ENCODE measurements around the gene SNAPC3. TPM values are rescaled to one million over a fixed set of nuclear protein-coding genes. Genes with fewer than 3 reads are reported as not detected.
"Not testable (repeated sequence)": the region's sequence is repeated elsewhere in the genome, so short reads cannot be mapped to it uniquely, and the experiment has no call there.

SNAPC3 gene
- 10 to 100 TPM; 28.0 to 31.5 TPM for total RNA-seq

DNA sequence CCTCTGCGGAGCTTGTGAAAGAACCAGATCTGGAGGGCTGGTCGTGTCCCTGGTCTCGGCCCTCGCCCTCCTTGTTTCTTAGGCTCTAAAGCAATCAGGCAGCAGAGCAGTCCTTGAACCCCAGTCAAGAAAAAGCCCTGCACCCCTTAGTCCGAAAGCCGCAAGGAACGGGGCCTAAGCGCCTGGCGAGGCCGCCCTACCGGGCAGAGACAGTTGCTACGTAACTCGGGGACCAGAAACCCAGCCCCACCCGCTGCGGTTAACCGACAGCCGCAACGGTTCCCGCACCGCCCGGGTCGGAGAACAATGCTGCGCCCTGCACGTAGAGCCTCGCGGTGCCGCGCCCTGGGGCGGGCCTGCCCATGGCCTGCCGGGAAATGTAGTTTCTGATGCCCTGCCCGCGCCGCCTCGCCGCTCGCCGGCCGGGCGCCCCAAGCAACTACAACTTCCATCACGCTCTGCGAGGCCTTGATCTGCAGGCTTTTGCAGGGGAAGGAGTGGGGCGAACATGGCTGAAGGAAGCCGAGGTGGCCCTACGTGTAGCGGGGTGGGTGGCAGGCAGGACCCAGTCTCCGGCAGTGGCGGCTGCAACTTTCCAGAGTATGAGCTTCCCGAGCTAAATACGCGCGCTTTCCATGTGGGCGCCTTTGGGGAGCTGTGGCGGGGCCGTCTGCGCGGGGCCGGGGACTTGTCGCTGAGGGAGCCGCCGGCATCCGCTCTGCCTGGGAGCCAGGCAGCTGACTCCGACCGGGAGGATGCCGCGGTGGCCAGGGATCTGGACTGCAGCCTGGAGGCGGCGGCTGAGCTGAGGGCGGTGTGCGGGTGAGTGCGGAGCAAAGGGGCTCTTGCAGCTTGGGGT lies at the start of gene SNAPC3:
Gene SNAPC3, plus strand, starts transcription at position 505 of the 859 bp plus-strand sequence. Its CDS starts 4 bp downstream, at position 509.
- DNase-seq, result peak; percentile 94
- ChIA-PET CTCF (interaction anchor here (0.7 to 1.9 kb wide), 5 partner anchors 9 to 110 kb away, joined by 3 to 4 read pairs (median 3); partner anchors contain the start of gene PSIP1), POLR2A (no interaction called here)
- Mint-ChIP-seq H3K4me1 (peaks cover 41% of the 10 kb centered on the region), H3K4me3 (peak within 1 kb of the TSS; percentile 94), H3K27ac (peak within 1 kb of the TSS; percentile 93), H3K36me3 (ENCODE audit: low read depth) (peaks cover 27% of the 10 kb centered on the region), H3K9me3 (no peaks in the 10 kb centered on the region), H3K27me3 (peaks cover 2% of the 10 kb centered on the region)

- Mint-ChIP-seq H3K27ac (no peak overlapping the region), H3K36me3 (ENCODE audit: low read depth) (no peaks in the 10 kb centered on the region), H3K4me3 (no peak overlapping the region), H3K4me1 (no peaks in the 10 kb centered on the region), H3K27me3 (peaks cover 6% of the 10 kb centered on the region), H3K9me3 (no peaks in the 10 kb centered on the region)
- CTCF ChIA-PET, result interaction anchor here (0.6 to 1.2 kb wide), 2 partner anchors 25 to 77 kb away, joined by 3 to 4 read pairs; no protein-coding TSS in a partner anchor
- no peak for DNase-seq
- POLR2A ChIA-PET, result no interaction called here
Measured at GRCh38 chr9:15373881-15374280, 48.8 kb upstream of the SNAPC3 start.

DNA sequence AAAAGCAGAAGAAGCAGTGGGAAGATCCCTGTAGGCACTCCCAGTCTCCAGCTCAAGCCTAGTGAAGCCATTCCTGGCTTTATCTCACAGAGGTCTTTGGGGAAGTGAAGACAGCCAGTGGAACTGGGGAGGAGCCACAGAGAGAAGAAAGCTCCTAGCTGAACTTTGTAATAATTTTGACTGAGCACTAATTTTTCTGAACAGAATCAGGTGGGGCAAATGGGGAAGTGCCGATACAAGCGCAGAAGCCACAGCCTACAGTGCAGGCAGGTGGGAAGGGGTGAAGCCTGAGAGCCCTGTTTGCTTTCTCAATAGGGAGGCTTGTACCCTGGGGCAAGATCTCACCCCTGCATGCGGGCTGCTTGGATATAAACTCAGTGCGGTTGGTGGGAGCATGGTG lies 48.4 kb upstream of the SNAPC3 start:
- H3K27ac Mint-ChIP-seq, result no peak overlapping the region
- POLR2A ChIA-PET, result no interaction called here
- CTCF ChIA-PET, result interaction anchor here (1.2 kb wide), 1 partner anchor 25 kb away, joined by 3 read pairs; no protein-coding TSS in a partner anchor
- no peak for DNase-seq
- H3K36me3 Mint-ChIP-seq (ENCODE audit: low read depth), result no peaks in the 10 kb centered on the region
- H3K4me1 Mint-ChIP-seq, result no peaks in the 10 kb centered on the region
- H3K27me3 Mint-ChIP-seq, result peaks cover 6% of the 10 kb centered on the region
- no peaks in the 10 kb centered on the region for H3K9me3 Mint-ChIP-seq
- H3K4me3 Mint-ChIP-seq, result no peak overlapping the region

DNA sequence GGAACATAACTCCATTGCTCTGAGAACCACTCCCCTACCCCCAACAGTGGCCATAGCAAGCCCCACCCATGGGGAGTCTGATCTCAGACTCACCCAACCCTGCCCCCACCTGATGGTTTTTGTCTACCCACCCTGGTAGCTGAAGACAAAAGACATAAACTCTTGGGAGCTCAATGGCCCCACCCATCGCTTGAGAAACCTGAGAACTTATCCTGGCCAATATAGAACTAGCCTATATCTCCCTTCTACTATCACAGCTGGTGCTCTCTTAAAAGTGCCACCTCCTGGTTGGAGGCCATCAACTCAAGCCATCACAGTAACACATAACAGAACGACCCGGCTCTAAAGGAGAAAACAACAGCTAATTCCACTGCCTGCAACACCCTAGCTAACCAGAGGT lies 47.9 kb upstream of the SNAPC3 start:
- no peaks in the 10 kb centered on the region for H3K9me3 Mint-ChIP-seq
- CTCF ChIA-PET, result interaction anchor here (0.7 kb wide), 1 partner anchor 624 kb away, joined by 3 read pairs; no protein-coding TSS in a partner anchor
- H3K4me1 Mint-ChIP-seq, result no peaks in the 10 kb centered on the region
- H3K27me3 Mint-ChIP-seq, result peaks cover 10% of the 10 kb centered on the region
- H3K36me3 Mint-ChIP-seq (ENCODE audit: low read depth), result no peaks in the 10 kb centered on the region
- no peak overlapping the region for H3K27ac Mint-ChIP-seq
- DNase-seq, result no peak
- POLR2A ChIA-PET, result interaction anchor here (0.6 kb wide), 1 partner anchor 167 kb away, joined by 4 read pairs; no protein-coding TSS in a partner anchor
- no peak overlapping the region for H3K4me3 Mint-ChIP-seq

GRCh38 chr9:15377625-15378540 lies 44.8 kb upstream of the SNAPC3 start:
- DNase-seq, result no peak
- H3K27me3 Mint-ChIP-seq, result peaks cover 17% of the 10 kb centered on the region
- no peak overlapping the region for H3K27ac Mint-ChIP-seq
- no peak overlapping the region for H3K4me3 Mint-ChIP-seq
- ChIA-PET CTCF (interaction anchor here (0.9 kb wide), 1 partner anchor 13 kb away, joined by 3 read pairs; no protein-coding TSS in a partner anchor), POLR2A (no interaction called here)
- H3K36me3 Mint-ChIP-seq (ENCODE audit: low read depth), result no peaks in the 10 kb centered on the region
- H3K9me3 Mint-ChIP-seq, result no peaks in the 10 kb centered on the region
- no peaks in the 10 kb centered on the region for H3K4me1 Mint-ChIP-seq

GRCh38 chr9:15379317-15379716 lies 43.4 kb upstream of the SNAPC3 start:
- H3K4me1 Mint-ChIP-seq; POLR2A ChIA-PET; H3K4me3 Mint-ChIP-seq; H3K9me3 Mint-ChIP-seq; H3K36me3 Mint-ChIP-seq (ENCODE audit: low read depth); H3K27ac Mint-ChIP-seq; DNase-seq: not testable (repeated sequence)
- H3K27me3 Mint-ChIP-seq, result peaks cover 17% of the 10 kb centered on the region
- CTCF ChIA-PET, result interaction anchor here (0.6 kb wide), 1 partner anchor 121 kb away, joined by 5 read pairs; no protein-coding TSS in a partner anchor

- DNase-seq; POLR2A ChIA-PET; H3K4me1 Mint-ChIP-seq; H3K27ac Mint-ChIP-seq; CTCF ChIA-PET; H3K36me3 Mint-ChIP-seq (ENCODE audit: low read depth); H3K4me3 Mint-ChIP-seq; H3K9me3 Mint-ChIP-seq: not testable (repeated sequence)
- peaks cover 17% of the 10 kb centered on the region for H3K27me3 Mint-ChIP-seq
Measured at GRCh38 chr9:15379888-15380287, 42.8 kb upstream of the SNAPC3 start.

DNA sequence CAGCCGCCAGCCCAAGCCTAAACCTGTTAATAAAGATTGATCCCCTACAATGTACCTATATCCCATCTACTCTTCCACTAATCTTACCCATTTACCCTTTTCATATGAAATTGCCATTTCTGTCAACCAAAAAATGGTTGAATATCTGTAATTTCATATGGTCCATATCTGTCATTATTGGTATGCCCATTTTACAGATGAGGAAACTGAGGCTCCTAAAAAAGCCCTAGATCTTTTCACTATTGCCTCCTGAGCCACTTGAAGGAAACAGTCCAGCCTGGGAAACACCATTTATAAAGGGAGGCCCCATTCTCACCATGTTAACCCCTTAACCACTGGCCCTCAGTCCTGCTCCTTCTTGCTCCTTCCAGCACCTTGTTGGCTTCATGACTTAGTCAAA lies 41.2 kb upstream of the SNAPC3 start:
- Mint-ChIP-seq H3K9me3 (no peaks in the 10 kb centered on the region), H3K4me1 (peaks cover 3% of the 10 kb centered on the region), H3K36me3 (ENCODE audit: low read depth) (no peaks in the 10 kb centered on the region), H3K27ac (no peak overlapping the region), H3K27me3 (peaks cover 17% of the 10 kb centered on the region), H3K4me3 (no peak overlapping the region)
- POLR2A ChIA-PET, result no interaction called here
- DNase-seq, result no peak
- CTCF ChIA-PET, result no interaction called here

GRCh38 chr9:15386465-15386864 lies 36.2 kb upstream of the SNAPC3 start:
- peaks cover 3% of the 10 kb centered on the region for H3K27me3 Mint-ChIP-seq
- H3K9me3 Mint-ChIP-seq, result no peaks in the 10 kb centered on the region
- ChIA-PET POLR2A (no interaction called here), CTCF (interaction anchor here (1.2 kb wide), 1 partner anchor 14 kb away, joined by 3 read pairs; no protein-coding TSS in a partner anchor)
- H3K4me3 Mint-ChIP-seq, result no peak overlapping the region
- peaks cover 3% of the 10 kb centered on the region for H3K4me1 Mint-ChIP-seq
- no peak for DNase-seq
- no peak overlapping the region for H3K27ac Mint-ChIP-seq
- H3K36me3 Mint-ChIP-seq (ENCODE audit: low read depth), result no peaks in the 10 kb centered on the region

- ChIA-PET CTCF (no interaction called here), POLR2A (no interaction called here)
- H3K4me3 Mint-ChIP-seq, result no peak overlapping the region
- H3K9me3 Mint-ChIP-seq, result no peaks in the 10 kb centered on the region
- H3K36me3 Mint-ChIP-seq (ENCODE audit: low read depth), result no peaks in the 10 kb centered on the region
- no peak overlapping the region for H3K27ac Mint-ChIP-seq
- H3K27me3 Mint-ChIP-seq, result no peaks in the 10 kb centered on the region
- no peak for DNase-seq
- peaks cover 3% of the 10 kb centered on the region for H3K4me1 Mint-ChIP-seq
Measured at GRCh38 chr9:15389173-15389572, 33.5 kb upstream of the SNAPC3 start.

- Mint-ChIP-seq H3K9me3 (no peaks in the 10 kb centered on the region), H3K36me3 (ENCODE audit: low read depth) (no peaks in the 10 kb centered on the region), H3K27me3 (no peaks in the 10 kb centered on the region), H3K4me3 (no peak overlapping the region), H3K4me1 (peaks cover 3% of the 10 kb centered on the region), H3K27ac (no peak overlapping the region)
- ChIA-PET POLR2A (no interaction called here), CTCF (interaction anchor here (1.3 kb wide), 1 partner anchor 121 kb away, joined by 3 read pairs; no protein-coding TSS in a partner anchor)
- no peak for DNase-seq
Measured at GRCh38 chr9:15389631-15390030, 33.0 kb upstream of the SNAPC3 start.

GRCh38 chr9:15390201-15390600 lies 32.5 kb upstream of the SNAPC3 start:
- H3K4me3 Mint-ChIP-seq, result no peak overlapping the region
- H3K36me3 Mint-ChIP-seq (ENCODE audit: low read depth), result no peaks in the 10 kb centered on the region
- H3K27me3 Mint-ChIP-seq, result no peaks in the 10 kb centered on the region
- CTCF ChIA-PET, result interaction anchor here (0.6 to 1.3 kb wide), 3 partner anchors 18 to 236 kb away, joined by 3 read pairs; no protein-coding TSS in a partner anchor
- POLR2A ChIA-PET, result no interaction called here
- H3K27ac Mint-ChIP-seq, result no peak overlapping the region
- H3K4me1 Mint-ChIP-seq, result peaks cover 3% of the 10 kb centered on the region
- H3K9me3 Mint-ChIP-seq, result no peaks in the 10 kb centered on the region
- no peak for DNase-seq
